Hepatocyte (in vitro differentiated cells): Measurements from ENCODE around the gene SERTAD1. TPM values are rescaled to one million over a fixed set of nuclear protein-coding genes. Genes with fewer than 3 reads are reported as not detected.
"Not testable (repeated sequence)": the region's sequence is repeated elsewhere in the genome, so short reads cannot be mapped to it uniquely, and the experiment has no call there.

ENCODE experiments used
- DNase-seq: peaks from one replicate; pipeline ENCODE4 v3.0.0-alpha.2; 2016; ENCODE audit warnings: low spot score
- H2AFZ ChIP-seq: fragments of 200-600 bp; sonication (generic); 2 replicates; pipeline ENCODE4 v1.6.0; 2016; ENCODE audit warnings: antibody characterized with exemption, mild to moderate bottlenecking
- H3K27ac ChIP-seq: fragments of 200-600 bp; sonication (generic); 2 replicates; pipeline ENCODE4 v1.5.1; 2016; ENCODE audit warnings: mild to moderate bottlenecking
- H3K27me3 ChIP-seq: fragments of 200-600 bp; sonication (generic); 2 replicates; pipeline ENCODE4 v1.6.1; 2016
- H3K36me3 ChIP-seq: fragments of 200-600 bp; sonication (generic); replicated peaks from 2 replicates; pipeline ENCODE4 v1.5.1; 2016; ENCODE audit warnings: low read depth; ENCODE audit not compliant: insufficient read depth
- H3K4me1 ChIP-seq: fragments of 200-600 bp; sonication (generic); 2 replicates; pipeline ENCODE4 v1.5.1; 2016; ENCODE audit warnings: mild to moderate bottlenecking, moderate library complexity; ENCODE audit not compliant: insufficient read depth
- H3K4me2 ChIP-seq: fragments of 200-600 bp; sonication (generic); 2 replicates; pipeline ENCODE4 v1.6.0; 2016
- H3K4me3 ChIP-seq: fragments of 200-600 bp; sonication (generic); 2 replicates; pipeline ENCODE4 v1.5.1; 2016; ENCODE audit warnings: mild to moderate bottlenecking
- H3K79me2 ChIP-seq: fragments of 200-600 bp; sonication (generic); 2 replicates; pipeline ENCODE4 v1.6.0; 2017; ENCODE audit warnings: mild to moderate bottlenecking
- H3K9me2 ChIP-seq: fragments of 200-600 bp; sonication (generic); replicated peaks from 2 replicates; pipeline ENCODE4 v1.6.0; 2017; ENCODE audit warnings: mild to moderate bottlenecking; ENCODE audit not compliant: insufficient read depth
- H3K9me3 ChIP-seq: fragments of 200-600 bp; sonication (generic); 2 replicates; pipeline ENCODE4 v1.5.1; 2016; ENCODE audit warnings: low read depth, mild to moderate bottlenecking
- H4K20me1 ChIP-seq: fragments of 200-600 bp; sonication (generic); 2 replicates; pipeline ENCODE4 v1.6.0; 2016; ENCODE audit warnings: mild to moderate bottlenecking; ENCODE audit not compliant: insufficient read depth, poor library complexity, severe bottlenecking
- EZH2 ChIP-seq: fragments of 200-600 bp; sonication (generic); IDR thresholded peaks from 2 replicates; pipeline ENCODE4 v1.6.1; 2016; ENCODE audit warnings: antibody characterized with exemption, mild to moderate bottlenecking, borderline replicate concordance
- EZH2phosphoT487 ChIP-seq: fragments of 200-600 bp; sonication (generic); IDR thresholded peaks from one replicate; pipeline ENCODE4 v1.6.1; 2018; ENCODE audit warnings: antibody characterized with exemption, mild to moderate bottlenecking, low read depth, moderate library complexity; ENCODE audit not compliant: unreplicated experiment, severe bottlenecking
- WGBS: methylation state at CpG from one replicate; pipeline ENCODE4 v1.1.6; 2016; ENCODE audit warnings: low lambda C conversion rate; ENCODE audit errors: missing lambda C conversion rate; 5-methylcytosine and 5-hydroxymethylcytosine counted together
- polyA plus RNA-seq: library from polyadenylated mRNA; unstranded; fragments of >200 nt; fragmentation: Nextera tagmentation; extraction: Ambion mirVana; gene quantifications from 2 replicates; pipeline ENCODE4 v1.2.1, GENCODE V29; 2016
- total RNA-seq: library from RNA; depleted of rRNA; stranded (reverse); fragments of >200 nt; gene quantifications from 2 replicates; pipeline ENCODE4 v1.2.3, GENCODE V29; 2014
- TF ChIP-seq, protein P1 (sequence below): fragments of 200-600 bp; sonication (generic); IDR thresholded peaks from 2 replicates; pipeline ENCODE4 v1.5.1; 2016; ENCODE audit warnings: antibody characterized with exemption, mild to moderate bottlenecking; ENCODE audit not compliant: poor library complexity

SERTAD1 gene
- total and polyA plus RNA-seq, 2 experiments from 2014 or later: 17.1 to 17.9 TPM

DNA sequence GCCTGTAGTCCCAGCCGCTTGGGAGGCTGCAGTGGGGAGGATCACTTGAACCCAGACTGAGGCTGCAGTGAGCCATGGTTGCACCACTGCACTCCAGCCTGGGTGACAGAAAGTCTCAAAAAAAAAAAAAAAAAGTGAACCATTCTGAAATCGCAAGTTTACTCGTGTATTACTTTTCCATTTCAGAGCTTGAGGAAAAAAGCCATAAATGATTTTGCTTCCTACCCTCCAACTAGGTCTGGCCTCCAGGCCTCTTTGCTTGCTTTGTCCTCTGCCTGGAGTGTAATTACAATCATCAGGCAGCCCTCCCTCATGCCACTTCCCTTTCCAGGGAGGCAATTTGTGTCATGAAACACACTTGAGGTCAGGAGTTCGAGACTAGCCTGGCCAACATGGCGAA, 31.3 kb upstream of the SERTAD1 start:
- H3K9me3 ChIP-seq: no peaks in the 10 kb centered on the region
- no peak overlapping the region for H3K27ac ChIP-seq
- H3K36me3 ChIP-seq: no peaks in the 10 kb centered on the region
- peaks cover 7% of the 10 kb centered on the region for H3K79me2 ChIP-seq
- H3K27me3 ChIP-seq: no peaks in the 10 kb centered on the region
- no peaks in the 10 kb centered on the region for H3K4me1 ChIP-seq
- H3K9me2 ChIP-seq: no peaks in the 10 kb centered on the region
- TF ChIP-seq EZH2phosphoT487 (no peak), EZH2 (no peak)
- TF ChIP-seq, protein P1, sequence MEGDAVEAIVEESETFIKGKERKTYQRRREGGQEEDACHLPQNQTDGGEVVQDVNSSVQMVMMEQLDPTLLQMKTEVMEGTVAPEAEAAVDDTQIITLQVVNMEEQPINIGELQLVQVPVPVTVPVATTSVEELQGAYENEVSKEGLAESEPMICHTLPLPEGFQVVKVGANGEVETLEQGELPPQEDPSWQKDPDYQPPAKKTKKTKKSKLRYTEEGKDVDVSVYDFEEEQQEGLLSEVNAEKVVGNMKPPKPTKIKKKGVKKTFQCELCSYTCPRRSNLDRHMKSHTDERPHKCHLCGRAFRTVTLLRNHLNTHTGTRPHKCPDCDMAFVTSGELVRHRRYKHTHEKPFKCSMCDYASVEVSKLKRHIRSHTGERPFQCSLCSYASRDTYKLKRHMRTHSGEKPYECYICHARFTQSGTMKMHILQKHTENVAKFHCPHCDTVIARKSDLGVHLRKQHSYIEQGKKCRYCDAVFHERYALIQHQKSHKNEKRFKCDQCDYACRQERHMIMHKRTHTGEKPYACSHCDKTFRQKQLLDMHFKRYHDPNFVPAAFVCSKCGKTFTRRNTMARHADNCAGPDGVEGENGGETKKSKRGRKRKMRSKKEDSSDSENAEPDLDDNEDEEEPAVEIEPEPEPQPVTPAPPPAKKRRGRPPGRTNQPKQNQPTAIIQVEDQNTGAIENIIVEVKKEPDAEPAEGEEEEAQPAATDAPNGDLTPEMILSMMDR: no peak
- no peak overlapping the region for H2AFZ ChIP-seq
- DNase-seq: no peak
- H4K20me1 ChIP-seq: no peaks in the 10 kb centered on the region
- no peak overlapping the region for H3K4me3 ChIP-seq
- H3K4me2 ChIP-seq: no peak overlapping the region
- 99% methylated on average over 5 of the region's 5 CpGs for WGBS

DNA sequence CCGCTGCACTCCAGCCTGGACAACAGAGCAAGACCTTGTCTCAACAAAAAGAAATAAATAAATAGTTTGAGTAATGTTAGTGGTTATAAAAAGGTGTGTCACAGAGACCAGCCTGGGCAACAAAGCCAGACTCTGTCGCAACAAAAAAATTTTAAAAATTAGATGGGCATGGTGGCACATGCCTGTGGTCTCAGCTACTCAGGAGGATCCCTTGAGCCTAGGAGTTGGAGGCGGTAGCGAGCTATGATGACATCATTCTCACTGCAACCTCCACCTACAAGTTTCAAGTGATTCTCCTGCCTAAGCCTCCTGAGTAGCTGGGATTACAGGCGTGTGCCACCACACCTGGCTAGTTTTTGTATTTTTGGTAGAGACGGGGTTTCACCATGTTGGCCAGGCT, 28.2 kb upstream of the SERTAD1 start:
- not testable (repeated sequence) for DNase-seq, H3K4me3 ChIP-seq, H3K4me1 ChIP-seq, H3K36me3 ChIP-seq, H3K9me3 ChIP-seq, H3K79me2 ChIP-seq, H3K27ac ChIP-seq, H3K27me3 ChIP-seq, H3K4me2 ChIP-seq, H2AFZ ChIP-seq, H4K20me1 ChIP-seq, H3K9me2 ChIP-seq
- WGBS: 97% methylated on average over 6 of the region's 6 CpGs

DNA sequence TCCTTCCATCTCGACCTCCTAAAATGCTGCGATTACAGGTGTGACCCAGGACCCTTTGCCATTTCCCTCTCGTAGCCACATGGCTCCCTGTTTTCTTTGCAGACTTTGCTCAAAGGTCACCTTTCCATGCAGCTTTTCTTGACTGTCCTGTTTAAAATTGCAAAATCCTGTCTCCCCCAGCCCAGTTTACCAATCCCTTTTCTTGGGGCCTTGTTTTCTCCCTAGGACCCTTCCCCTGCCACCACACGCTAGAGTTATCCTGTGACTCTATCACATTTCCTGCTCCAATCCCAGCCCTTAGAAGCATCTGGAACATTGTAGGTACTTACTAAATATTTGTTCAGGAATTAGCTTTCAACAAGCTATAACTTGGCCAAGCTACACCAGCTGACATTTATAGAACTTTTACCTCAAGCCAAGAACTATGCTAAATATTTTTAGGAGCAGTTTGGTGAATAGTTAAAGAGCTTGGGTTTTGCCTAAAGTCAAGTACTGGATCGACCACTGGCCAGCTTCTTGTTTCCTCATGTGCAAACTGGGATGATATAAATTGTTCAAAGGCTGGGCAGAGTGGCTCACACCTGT, 27.5 kb upstream of the SERTAD1 start:
- Histone ChIP-seq H3K4me1 (no peaks in the 10 kb centered on the region), H3K4me3 (no peak overlapping the region), H3K27ac (peak overlapping the region; percentile 35), H3K79me2 (no peaks in the 10 kb centered on the region), H3K4me2 (no peak overlapping the region), H3K9me3 (no peaks in the 10 kb centered on the region), H3K36me3 (no peaks in the 10 kb centered on the region), H4K20me1 (no peaks in the 10 kb centered on the region), H3K27me3 (no peaks in the 10 kb centered on the region), H2AFZ (no peak overlapping the region), H3K9me2 (no peaks in the 10 kb centered on the region)
- WGBS: 66% methylated on average over 5 of the region's 5 CpGs
- TF ChIP-seq EZH2 (no peak), EZH2phosphoT487 (no peak)
- TF ChIP-seq, protein P1: no peak
- DNase-seq: no peak

DNA sequence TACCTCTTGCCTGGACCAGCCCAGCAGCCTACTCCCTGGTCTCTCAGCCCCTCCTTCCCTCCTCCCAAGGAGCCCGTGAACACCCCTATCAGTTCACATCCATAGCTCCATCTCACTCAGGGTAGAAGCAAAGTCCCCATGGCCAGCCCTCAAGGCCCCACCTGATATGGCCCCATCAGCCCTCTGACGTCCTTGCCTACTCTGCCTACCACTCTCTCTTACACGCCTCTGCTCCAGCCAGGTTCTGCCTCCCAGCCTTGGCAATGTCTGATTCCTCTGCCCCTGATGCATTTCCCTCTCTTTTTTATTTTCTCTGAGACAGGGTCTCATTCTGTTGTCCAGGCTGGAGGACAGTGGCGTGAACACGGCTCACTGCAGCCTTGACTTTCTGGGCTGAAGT, 26.2 kb upstream of the SERTAD1 start:
- Histone ChIP-seq H4K20me1 (no peaks in the 10 kb centered on the region), H3K9me3 (no peaks in the 10 kb centered on the region), H3K27ac (no peak overlapping the region), H2AFZ (no peak overlapping the region), H3K4me2 (no peak overlapping the region), H3K9me2 (no peaks in the 10 kb centered on the region), H3K36me3 (no peaks in the 10 kb centered on the region), H3K4me1 (no peaks in the 10 kb centered on the region), H3K79me2 (no peaks in the 10 kb centered on the region), H3K4me3 (no peak overlapping the region), H3K27me3 (no peaks in the 10 kb centered on the region)
- WGBS: 86% methylated on average over 5 of the region's 5 CpGs
- no peak for DNase-seq
- TF ChIP-seq, protein P1: no peak
- TF ChIP-seq EZH2: no peak
